Measurements from ENCODE around the gene VDR.

The VDR gene

DNA sequence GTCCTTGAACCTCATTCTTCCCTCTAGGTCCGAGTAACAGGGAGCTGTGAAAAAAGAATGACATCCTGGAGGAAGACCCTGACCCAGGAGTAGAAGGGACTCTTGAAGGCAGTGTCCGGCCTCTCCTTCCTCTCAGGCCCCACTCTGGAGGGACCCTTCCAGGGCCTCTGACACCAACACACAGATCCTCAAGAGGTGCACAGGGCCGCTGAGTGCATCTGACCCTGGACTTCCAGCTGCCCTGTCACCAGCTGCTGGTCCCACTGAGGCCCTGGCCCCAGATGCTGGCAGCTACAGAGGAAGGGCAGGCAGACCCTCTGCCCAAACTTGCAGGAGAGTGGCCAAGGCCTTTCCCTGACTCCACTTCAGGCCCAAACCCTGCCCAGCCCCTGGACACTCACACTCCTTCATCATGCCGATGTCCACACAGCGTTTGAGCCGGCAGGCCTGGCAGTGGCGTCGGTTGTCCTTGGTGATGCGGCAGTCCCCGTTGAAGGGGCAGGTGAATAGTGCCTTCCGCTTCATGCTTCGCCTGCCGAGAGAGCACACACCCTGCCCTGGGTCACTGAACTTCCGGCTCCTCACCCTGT lies 40.1 kb downstream of the VDR start:
- no peak for DNase-seq

GRCh38 chr12:47863985-47864384 lies 40.8 kb downstream of the VDR start:
- DNase-seq: no peak

DNA sequence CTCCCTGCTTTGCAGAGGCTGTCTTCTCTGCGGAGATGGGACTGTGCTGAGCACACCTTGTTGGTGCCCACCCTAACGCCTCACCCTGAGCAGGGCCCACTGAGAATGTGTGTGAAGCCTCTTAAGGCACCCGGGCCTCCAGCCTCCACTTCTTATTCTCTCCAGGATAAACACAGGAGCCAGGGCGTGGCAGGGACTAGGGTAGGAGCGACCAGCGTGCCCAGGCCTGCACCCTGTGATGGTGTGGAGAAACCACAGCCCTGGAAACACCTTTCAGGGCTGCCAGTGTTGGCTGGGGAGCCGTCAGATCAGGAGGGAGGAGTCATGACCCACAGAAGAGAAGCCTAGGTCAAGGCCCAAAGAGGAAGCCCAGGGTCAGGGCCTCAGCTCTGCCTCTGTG lies 41.3 kb downstream of the VDR start:
- no peak for DNase-seq

GRCh38 chr12:47862881-47863280 lies 41.9 kb downstream of the VDR start:
- DNase-seq: no peak

DNA sequence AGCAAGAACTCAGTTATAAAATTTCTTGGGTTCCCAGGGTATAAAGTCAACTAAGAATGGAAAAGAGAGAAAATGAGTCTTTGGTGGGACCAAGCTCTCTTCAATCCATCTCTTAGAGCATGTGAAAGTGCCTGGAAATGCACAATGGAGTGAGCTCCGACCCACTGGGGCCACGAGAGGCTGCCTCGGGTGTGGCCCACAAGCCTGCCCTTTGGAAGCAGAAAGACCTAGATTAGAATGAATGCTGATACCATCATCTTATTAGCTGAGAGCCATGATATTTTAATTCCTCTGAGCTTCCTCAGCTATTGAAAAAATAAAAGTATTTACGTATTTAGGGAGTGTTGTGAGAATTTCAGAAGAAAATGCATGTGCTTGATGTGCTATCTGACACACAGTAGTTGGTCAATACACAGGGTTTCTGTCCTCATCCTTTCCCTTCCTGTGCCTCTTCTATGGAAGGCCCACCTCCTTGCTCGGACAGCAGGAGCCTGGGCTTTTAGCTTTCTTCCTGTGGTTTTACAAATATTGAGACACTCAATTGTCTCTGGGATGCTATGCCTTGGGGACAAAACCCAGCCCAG lies 42.5 kb downstream of the VDR start:
- no peak for DNase-seq

DNA sequence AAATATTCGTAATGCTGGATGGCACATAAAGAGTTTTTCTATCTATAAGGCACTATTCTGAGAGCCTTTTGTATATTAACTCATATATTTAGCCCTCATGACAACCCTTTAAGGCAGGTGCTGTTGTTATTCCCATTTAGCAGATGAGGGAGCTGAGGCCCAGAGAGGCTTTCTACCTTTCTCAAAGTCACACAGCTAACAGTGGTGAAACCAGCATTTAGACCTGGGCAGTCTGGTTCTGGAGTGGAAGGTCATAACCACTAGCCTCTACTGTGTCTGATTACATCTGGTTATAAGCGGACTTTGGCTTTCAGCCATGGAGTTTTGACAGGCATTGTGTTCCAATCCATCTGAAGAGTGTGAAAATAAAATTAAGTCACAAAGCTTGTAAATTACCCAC lies 43.9 kb downstream of the VDR start:
- no peak for DNase-seq

DNA sequence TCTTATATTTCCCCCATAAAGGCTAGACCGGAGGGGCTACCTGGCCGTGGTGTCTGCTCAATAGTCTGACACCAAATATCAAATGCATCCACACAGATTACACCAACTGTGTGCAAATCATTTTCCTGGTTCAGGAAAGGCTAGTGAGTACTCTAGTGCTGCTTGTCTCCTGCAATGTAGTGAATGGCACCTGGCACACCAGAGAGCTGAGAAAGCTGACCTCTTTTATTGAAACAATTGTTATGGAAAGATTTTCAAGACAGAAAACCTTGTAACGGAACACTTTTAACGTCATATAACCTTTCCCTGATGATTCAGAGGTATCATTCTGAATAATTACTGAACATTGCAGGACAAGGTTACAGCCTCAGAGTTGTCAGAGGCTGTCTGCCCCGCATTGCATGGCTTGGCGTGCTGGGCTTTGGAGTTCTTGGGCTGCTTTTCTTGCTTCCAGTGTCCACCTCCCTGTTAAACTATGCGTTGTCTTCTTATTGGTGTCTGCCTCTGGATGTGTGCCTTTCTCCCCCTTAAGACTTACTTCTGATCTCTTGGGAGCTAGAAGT lies 44.4 kb downstream of the VDR start:
- DNase-seq: no peak

GRCh38 chr12:47858511-47859266 lies 46.1 kb downstream of the VDR start:
- DNase-seq: no peak

- DNase-seq: no peak
These were observed 47.8 kb downstream of the VDR start for GRCh38 chr12:47856721-47857575.

DNA sequence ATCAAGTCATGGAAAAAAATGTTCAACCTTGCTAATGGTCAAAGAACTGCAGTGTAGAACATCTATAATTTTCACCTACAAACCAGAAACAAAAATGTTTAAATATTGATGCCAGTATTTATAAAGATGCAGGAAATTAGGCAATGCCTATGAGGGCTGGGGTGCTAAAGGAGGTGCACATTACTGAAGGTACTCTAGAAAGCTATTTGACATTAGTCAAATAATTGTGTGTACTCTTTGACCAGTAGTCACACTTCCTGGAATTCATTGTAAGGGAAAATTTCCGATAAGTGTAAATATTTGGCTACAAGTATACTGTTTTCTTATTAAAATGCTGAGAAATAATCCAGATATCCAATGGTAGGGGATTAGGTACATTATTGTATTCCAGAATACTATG lies 48.7 kb downstream of the VDR start:
- no peak for DNase-seq

DNA sequence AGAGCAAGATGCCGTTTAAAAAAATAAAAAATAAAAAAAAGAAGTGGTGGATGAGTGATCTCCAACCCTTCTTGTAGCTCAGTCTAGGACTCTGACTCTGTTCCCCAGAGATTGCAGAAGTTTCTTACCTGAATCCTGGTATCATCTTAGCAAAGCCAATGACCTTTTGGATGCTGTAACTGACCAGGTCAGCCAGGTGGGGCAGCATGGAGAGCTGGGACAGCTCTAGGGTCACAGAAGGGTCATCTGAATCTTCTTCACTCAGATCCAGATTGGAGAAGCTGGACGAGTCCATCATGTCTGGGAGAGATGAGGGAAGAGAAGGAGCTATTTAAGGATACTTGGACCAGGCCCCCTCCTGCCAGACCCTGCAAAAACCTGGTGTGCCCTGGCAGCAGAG lies 49.3 kb downstream of the VDR start:
- no peak for DNase-seq

DNA sequence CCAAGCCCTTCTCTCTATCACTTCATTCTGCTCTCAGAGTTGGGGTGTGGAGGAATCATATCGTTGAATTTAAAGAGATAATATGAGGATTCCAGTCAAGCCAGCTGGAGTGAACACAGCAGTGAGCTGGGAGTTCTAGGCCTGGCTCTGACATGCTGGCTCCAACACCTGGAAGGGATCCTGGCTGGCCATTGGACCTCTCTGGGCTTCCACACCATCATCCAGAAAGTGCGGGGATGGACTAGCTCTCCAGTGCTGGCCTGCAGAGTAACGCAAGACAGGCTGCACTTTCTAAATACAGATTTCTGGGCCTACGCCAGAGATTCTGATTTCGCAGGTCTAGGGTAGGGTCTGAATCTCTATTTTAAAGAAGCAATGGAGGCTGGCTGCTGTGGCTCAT lies 50.3 kb downstream of the VDR start:
- no peak for DNase-seq

GRCh38 chr12:47852096-47852571 lies 52.7 kb downstream of the VDR start:
- DNase-seq: no peak

- DNase-seq: no peak
These were observed 53.4 kb downstream of the VDR start for GRCh38 chr12:47851303-47851952.

DNA sequence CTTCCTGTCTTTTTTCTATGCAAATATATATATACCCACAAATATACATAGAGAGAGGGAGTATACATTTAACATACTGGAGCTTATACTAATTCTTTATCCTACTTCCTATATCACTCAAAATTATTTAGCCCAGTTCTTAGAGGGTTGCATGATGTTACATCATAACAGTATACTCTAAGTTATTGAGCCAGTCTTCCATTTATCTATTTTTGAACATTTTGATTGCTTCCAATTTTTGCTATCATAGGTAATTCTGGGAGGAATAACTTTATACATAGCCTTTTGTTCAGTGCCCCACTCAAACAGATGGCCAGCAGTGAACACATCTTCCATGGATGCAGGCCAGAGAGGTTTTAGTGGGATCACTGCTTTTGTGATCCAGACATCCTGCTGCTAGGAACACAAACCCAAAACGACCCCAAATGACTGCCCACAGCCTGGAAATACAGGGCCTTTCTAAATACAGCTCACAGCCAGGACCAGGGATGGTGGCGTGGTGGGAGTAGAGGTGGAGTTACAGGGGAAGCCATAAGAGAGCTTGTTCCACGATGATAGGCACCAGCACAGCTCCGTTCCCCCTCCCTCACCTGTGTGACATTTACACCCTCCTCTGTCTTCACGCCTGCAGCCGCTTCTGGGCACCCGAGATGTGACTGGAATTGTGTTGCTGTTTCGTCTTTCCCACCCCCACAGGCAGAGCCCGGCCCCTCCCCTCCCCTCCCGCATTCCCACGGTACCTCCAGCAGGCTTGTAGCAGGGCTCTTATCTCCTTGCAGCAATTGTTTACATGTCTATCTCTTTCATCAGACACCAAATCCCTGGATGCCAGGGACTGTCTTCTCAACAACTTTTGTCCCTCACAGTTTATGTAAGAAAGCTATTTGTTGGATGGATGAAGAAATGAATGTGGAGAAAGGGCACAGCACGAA lies 54.4 kb downstream of the VDR start:
- DNase-seq: no peak

DNA sequence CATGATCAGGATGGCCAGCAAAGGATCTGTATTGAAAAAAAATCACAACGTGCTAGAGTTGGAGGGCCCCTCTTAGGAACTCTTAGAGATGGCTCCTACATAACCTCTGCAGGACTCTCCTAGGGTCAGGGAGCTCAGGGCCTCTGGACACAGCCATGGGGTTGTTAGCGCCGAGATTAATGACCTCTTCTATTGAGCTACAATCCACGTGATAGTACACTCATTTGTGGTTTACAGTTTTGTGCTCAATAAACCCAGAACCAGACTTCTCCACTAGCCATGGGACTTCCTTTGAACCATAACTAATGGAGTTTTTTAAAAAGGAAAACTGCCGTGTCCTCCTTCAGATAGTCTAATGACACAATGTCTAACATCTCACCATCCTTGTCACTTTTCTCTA lies 55.5 kb downstream of the VDR start:
- no peak for DNase-seq

DNA sequence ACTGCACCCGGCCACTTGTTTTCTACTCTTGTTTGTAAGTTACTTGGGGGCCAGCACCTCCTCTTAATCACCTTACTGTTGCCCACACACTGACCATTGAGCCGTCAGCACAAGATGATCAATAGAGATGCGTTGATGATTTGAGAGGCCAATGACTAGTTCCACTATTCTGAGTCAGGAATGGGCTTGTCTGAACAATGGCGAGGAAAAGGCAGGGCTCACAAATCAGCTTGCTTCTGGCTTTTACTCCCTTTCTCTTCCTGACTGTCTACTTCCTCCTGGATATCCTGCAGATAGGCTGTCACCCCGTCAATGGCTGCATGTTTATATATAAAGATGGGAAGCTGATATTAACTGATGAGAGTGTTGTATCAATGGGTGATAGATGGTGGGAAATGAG lies 55.9 kb downstream of the VDR start:
- no peak for DNase-seq

DNA sequence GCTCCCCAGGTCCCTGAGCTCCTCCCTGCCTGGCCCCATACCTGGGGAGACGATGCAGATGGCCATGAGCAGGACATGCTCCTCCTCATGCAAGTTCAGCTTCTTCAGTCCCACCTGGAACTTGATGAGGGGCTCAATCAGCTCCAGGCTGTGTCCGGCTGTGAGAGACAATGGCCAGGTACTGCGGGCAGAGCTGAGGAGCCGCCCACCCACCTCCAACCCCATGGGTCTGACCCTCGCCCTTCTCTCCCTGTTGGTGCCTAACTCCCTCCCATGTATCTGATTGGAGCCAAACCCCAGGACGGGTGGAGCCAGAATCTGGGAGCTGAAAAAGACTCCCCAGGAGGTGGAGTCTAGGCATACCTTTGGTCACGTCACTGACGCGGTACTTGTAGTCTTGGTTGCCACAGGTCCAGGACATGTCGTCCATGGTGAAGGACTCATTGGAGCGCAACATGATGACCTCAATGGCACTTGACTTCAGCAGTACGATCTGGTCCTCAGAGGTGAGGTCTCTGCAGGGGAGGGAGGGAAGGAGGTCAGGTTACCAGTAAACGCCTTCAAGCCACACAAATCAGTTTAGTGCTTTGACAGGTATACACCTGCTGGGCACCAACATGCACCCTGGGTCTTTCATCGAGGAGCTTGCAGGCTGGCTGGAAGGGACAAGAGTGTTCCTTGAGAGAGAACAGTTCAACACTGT lies 58.3 kb downstream of the VDR start:
- DNase-seq: no peak

DNA sequence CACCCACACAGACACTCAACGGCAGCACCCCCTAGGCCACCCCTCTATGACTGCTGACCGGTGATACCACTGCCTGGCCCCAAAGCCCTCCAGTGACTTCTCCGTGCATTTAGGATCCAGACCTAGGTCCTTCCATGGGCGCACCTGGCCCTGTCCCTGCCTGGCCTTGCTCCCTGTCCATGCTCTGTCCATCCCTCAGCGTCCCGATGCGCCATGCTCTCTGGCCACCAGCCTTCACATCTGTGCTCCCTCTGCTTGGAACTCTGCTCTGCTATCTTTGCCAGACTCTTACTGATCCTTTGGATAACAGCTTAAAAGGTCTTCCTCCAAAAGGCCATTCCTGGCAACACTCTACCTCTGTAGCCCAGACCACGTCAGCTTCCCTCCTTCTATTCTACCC lies 59.7 kb downstream of the VDR start:
- DNase-seq: no peak

DNA sequence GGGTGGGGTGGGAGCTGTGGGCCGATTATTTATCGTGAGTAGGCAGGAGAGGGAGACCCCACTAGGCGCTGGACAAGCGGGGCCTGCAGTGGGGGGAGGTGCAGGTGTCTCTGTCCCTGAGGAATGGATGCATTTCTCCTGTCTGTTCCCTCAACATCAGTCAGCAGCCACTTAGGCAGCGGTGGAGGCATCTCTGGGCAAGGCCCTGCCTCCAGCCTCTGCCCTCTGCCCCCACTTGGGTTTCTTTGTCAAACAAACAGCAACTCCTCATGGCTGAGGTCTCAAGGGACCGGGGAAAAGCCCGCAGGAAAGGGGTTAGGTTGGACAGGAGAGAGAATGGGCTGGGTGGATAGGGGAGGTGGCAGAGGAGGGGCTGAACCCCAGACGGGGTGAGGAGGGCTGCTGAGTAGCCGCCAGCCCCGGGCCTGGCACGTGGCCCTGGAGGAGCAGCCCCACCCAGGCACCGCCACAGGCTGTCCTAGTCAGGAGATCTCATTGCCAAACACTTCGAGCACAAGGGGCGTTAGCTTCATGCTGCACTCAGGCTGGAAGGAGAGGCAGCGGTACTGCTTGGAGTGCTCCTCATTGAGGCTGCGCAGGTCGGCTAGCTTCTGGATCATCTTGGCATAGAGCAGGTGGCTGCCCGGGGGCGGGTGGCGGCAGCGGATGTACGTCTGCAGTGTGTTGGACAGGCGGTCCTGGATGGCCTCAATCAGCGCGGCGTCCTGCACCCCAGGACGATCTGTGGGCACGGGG lies 60.4 kb downstream of the VDR start:
- DNase-seq: no peak
